Breast epithelium (tissue), 4 donors: ENCODE results near the gene CLIC6. TPM values are rescaled to one million over a fixed set of nuclear protein-coding genes. Genes with fewer than 3 reads are reported as not detected.

ENCODE experiments used
- DNase-seq, 2 donors: peaks; one replicate each; pipeline ENCODE4 v3.0.0-alpha.2; 2019; ENCODE audit warnings: low spot score in 2 of 2
- H3K27ac ChIP-seq, 2 donors: fragments of 200-600 bp; sonication (generic) in 1 of 2; one replicate each; pipeline ENCODE4 v1.5.1; 2016 to 2019; ENCODE audit warnings: mild to moderate bottlenecking in 1 of 2
- H3K27me3 ChIP-seq, 2 donors: fragments of 200-600 bp; sonication (generic) in 1 of 2; one replicate each; pipeline versions ENCODE4 v1.5.1 to v1.6.0; 2017 to 2019; ENCODE audit warnings: control low read depth in 1 of 2, mild to moderate bottlenecking in 1 of 2
- H3K36me3 ChIP-seq: fragments of 200-600 bp; one replicate; pipeline ENCODE4 v1.5.1; 2019
- H3K4me1 ChIP-seq, 2 donors: fragments of 200-600 bp; sonication (generic); one replicate each; pipeline ENCODE4 v1.5.1; 2016 to 2019; ENCODE audit warnings: control low read depth in 1 of 2
- H3K4me3 ChIP-seq, 3 donors: fragments of 200-600 bp; sonication (generic); 1 replicate in 2 of 3; 2 replicates in 1 of 3; pipeline ENCODE4 v1.5.1; 2016 to 2019; ENCODE audit warnings: mild to moderate bottlenecking in 3 of 3, moderate library complexity in 2 of 3
- H3K9me3 ChIP-seq, 2 donors: fragments of 200-600 bp; sonication (generic) in 1 of 2; one replicate each; pipeline ENCODE4 v1.5.1; 2016 to 2019; ENCODE audit warnings: control low read depth in 1 of 2
- POLR2A ChIP-seq: fragments of 450-650 bp; IDR thresholded peaks from one replicate; pipeline ENCODE4 v1.6.1; 2016; ENCODE audit warnings: antibody characterized with exemption, mild to moderate bottlenecking, moderate library complexity
- POLR2AphosphoS5 ChIP-seq, 3 donors: sonication (generic); formaldehyde crosslinking; IDR thresholded peaks; one replicate each; pipeline ENCODE4 v1.6.1; 2017; ENCODE audit warnings: antibody characterized with exemption in 3 of 3
- intact Hi-C: fragments of 100-400 bp; cut with DNase I; formaldehyde crosslinking; loops from one replicate; pipeline ENCODE4 v1.15.1; 2023; ENCODE audit warnings: low total_unique reads
- total RNA-seq, 3 donors: library from RNA; depleted of rRNA; stranded (reverse); fragments of >200 nt; gene quantifications; one replicate each; pipeline ENCODE4 v1.1.0, GENCODE V29; 2016
- TF ChIP-seq, protein P1 (sequence below), 3 donors: fragments of 450-650 bp; IDR thresholded peaks; one replicate each; pipeline ENCODE4 v1.5.1; 2016 to 2017; ENCODE audit warnings: antibody characterized with exemption in 3 of 3, mild to moderate bottlenecking in 3 of 3, moderate library complexity in 3 of 3

Gene CLIC6
- total RNA-seq, 3 donors from 2014 or later = 10.0 to 34.1 (median 14.4) TPM

DNA sequence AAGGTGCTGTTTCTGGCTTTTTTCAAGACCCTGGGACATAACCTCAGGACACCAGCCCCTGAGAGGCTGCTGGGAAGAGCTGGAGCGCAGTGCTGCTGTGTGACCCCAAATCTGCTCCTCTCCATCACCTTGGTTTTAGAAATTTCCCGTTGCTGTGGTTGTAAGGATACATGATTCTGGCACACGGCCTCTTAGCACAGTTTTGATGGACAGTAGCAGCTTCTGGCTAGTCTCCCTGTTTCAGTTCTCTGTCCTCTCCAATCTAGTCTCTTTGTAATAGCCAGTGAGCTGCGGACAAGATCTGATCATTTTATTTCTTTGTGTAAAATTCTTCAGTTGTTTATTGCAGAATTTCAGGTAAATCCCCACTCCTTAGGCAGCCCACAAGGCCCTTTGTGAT is 3.1 kb downstream of the CLIC6 start:
- no peaks in the 10 kb centered on the region for H3K9me3 ChIP-seq

GRCh38 chr21:34673006-34673405 is 4.2 kb downstream of the CLIC6 start:
- intact Hi-C loops = no loop called here
- Histone ChIP-seq H3K9me3 (no peaks in the 10 kb centered on the region), H3K36me3 (no peaks in the 10 kb centered on the region), H3K4me3 (no peak overlapping the region), H3K4me1 (no peaks in the 10 kb centered on the region), H3K27me3 (peaks cover 0 to 4% of the 10 kb centered on the region in 2 donors), H3K27ac (no peak overlapping the region)
- no peak for DNase-seq
- no peak for TF ChIP-seq POLR2AphosphoS5 (IDR thresholded peaks at IDR 0.05)
- TF ChIP-seq POLR2A = no peak
- TF ChIP-seq, protein P1, sequence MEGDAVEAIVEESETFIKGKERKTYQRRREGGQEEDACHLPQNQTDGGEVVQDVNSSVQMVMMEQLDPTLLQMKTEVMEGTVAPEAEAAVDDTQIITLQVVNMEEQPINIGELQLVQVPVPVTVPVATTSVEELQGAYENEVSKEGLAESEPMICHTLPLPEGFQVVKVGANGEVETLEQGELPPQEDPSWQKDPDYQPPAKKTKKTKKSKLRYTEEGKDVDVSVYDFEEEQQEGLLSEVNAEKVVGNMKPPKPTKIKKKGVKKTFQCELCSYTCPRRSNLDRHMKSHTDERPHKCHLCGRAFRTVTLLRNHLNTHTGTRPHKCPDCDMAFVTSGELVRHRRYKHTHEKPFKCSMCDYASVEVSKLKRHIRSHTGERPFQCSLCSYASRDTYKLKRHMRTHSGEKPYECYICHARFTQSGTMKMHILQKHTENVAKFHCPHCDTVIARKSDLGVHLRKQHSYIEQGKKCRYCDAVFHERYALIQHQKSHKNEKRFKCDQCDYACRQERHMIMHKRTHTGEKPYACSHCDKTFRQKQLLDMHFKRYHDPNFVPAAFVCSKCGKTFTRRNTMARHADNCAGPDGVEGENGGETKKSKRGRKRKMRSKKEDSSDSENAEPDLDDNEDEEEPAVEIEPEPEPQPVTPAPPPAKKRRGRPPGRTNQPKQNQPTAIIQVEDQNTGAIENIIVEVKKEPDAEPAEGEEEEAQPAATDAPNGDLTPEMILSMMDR (IDR thresholded peaks at IDR 0.05) = no peak

More for the DNA sequence above, 3.1 kb downstream of the CLIC6 start:
- TF ChIP-seq, protein P1 (IDR thresholded peaks at IDR 0.05) = no peak
- TF ChIP-seq POLR2AphosphoS5 (IDR thresholded peaks at IDR 0.05) = no peak
- TF ChIP-seq POLR2A = no peak
- Histone ChIP-seq H3K4me3 (peak overlapping the region in 1 of 3 donors; percentile 21), H3K27ac (no peak overlapping the region), H3K27me3 (peaks cover 0 to 4% of the 10 kb centered on the region in 2 donors), H3K36me3 (no peaks in the 10 kb centered on the region), H3K4me1 (no peaks in the 10 kb centered on the region)
- no peak for DNase-seq
- intact Hi-C loops = no loop called here

DNA sequence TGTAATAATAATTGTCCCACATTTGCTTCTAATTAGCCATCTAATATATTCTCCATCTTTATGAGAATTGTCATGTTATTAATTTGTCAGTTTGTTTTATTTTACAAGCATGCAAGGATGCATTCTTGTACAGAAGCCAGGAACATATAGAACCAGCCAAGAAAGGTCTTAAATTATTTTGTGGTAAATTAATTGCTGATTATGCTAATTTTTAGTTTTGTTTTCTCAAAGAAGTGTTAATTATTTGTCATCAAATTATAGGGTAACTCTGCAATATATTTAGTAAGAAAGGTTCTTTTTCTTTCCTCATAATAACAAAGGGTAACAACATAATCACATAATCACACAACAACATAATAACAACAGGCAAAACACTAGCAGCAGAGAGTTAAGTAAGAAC is 5.7 kb downstream of the CLIC6 start:
- no peaks in the 10 kb centered on the region for H3K4me1 ChIP-seq
- no peaks in the 10 kb centered on the region for H3K36me3 ChIP-seq
- DNase-seq = no peak
- H3K27ac ChIP-seq = no peak overlapping the region
- H3K4me3 ChIP-seq = no peak overlapping the region
- peaks cover 0 to 1% of the 10 kb centered on the region in 2 donors for H3K9me3 ChIP-seq
- intact Hi-C loops = no loop called here
- H3K27me3 ChIP-seq = peaks cover 0 to 4% of the 10 kb centered on the region in 2 donors
- TF ChIP-seq POLR2AphosphoS5 (IDR thresholded peaks at IDR 0.05) (no peak), POLR2A (no peak)
- TF ChIP-seq, protein P1 (IDR thresholded peaks at IDR 0.05) = no peak

DNA sequence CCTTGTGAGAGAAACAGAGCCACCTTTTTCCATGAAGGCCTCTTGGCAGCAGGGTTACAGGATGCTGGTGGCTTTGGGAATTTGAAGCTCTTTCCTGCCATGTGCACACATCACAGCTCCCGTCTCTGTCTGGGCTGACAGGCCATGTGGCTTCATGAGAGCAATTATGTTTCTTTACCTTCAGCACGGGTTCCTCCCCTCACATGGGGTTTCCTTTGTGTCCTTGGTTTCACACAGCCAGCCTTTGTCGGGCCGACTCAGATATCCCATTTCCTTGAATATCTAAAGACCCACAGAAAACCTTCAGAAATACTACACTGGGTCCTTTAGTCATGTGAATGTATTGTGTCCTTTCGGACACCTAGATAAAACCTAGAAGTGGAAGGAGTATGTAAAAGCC is 7.1 kb downstream of the CLIC6 start:
- TF ChIP-seq, protein P1 (IDR thresholded peaks at IDR 0.05) = no peak
- TF ChIP-seq POLR2A (no peak), POLR2AphosphoS5 (IDR thresholded peaks at IDR 0.05) (no peak)
- intact Hi-C loops = no loop called here

DNA sequence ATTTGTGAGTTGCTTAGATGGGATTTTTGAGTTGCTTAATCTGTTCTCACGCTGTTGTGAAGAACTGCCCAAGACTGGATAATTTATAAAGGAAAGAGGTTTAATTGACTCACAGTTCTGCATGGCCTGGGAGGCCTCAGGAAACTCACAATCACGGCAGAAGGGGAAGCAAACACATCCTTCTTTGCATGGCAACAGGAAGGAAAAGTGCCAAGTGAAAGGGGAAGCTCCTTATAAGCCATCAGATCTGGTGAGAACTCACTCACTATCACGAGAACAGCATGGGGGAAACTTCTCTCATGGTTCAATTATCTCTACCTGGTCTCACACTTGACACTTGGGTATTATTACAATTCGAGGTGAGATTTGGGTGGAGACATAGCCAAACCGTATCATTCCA is 10.3 kb downstream of the CLIC6 start:
- intact Hi-C loops = no loop called here
- H3K4me3 ChIP-seq = no peak overlapping the region
- no peaks in the 10 kb centered on the region for H3K27me3 ChIP-seq
- TF ChIP-seq POLR2AphosphoS5 (IDR thresholded peaks at IDR 0.05) (no peak), POLR2A (no peak)
- TF ChIP-seq, protein P1 (IDR thresholded peaks at IDR 0.05) = no peak
- no peak overlapping the region for H3K27ac ChIP-seq
- no peak for DNase-seq
- H3K4me1 ChIP-seq = no peaks in the 10 kb centered on the region
- peaks cover 10 to 12% of the 10 kb centered on the region in 2 donors for H3K9me3 ChIP-seq
- H3K36me3 ChIP-seq = no peaks in the 10 kb centered on the region

More for the DNA sequence above, 7.1 kb downstream of the CLIC6 start:
- no peak for DNase-seq
- H3K4me1 ChIP-seq = no peaks in the 10 kb centered on the region
- H3K27me3 ChIP-seq = no peaks in the 10 kb centered on the region
- peaks cover 1 to 4% of the 10 kb centered on the region in 2 donors for H3K9me3 ChIP-seq
- H3K27ac ChIP-seq = no peak overlapping the region
- no peak overlapping the region for H3K4me3 ChIP-seq
- H3K36me3 ChIP-seq = no peaks in the 10 kb centered on the region
